GM12873 (cell line): Measurements from ENCODE around the gene HTRA3.

Source experiments
- CTCF ChIP-seq: IDR thresholded peaks from 2 replicates; pipeline ENCODE4 v1.5.1; 2012; ENCODE audit warnings: low read depth, mild to moderate bottlenecking, moderate library complexity, low read length, control low read depth; ENCODE audit not compliant: insufficient read depth; ENCODE audit errors: missing control alignments

The HTRA3 gene

GRCh38 chr4:8294775-8295174 is 25.2 kb downstream of the HTRA3 start:
- TF ChIP-seq CTCF, result no peak

GRCh38 chr4:8295471-8295870 is 25.9 kb downstream of the HTRA3 start:
- no peak for TF ChIP-seq CTCF

- TF ChIP-seq CTCF, result no peak
These were observed 26.9 kb downstream of the HTRA3 start for GRCh38 chr4:8296491-8296890.

- TF ChIP-seq CTCF, result no peak
These were observed 27.6 kb downstream of the HTRA3 start for GRCh38 chr4:8297141-8297601.

- no peak for TF ChIP-seq CTCF
These were observed 28.3 kb downstream of the HTRA3 start for GRCh38 chr4:8297691-8298485.

GRCh38 chr4:8300832-8301231 is 31.3 kb downstream of the HTRA3 start:
- TF ChIP-seq CTCF, result no peak

- no peak for TF ChIP-seq CTCF
These were observed 32.5 kb downstream of the HTRA3 start for GRCh38 chr4:8301851-8302730.
